C4-2B (cell line): ENCODE measurements around the gene FPR1.

ENCODE experiments used
- ZFX ChIP-seq: fragments of 450-650 bp; IDR thresholded peaks from 2 replicates; pipeline ENCODE4 v1.6.1; 2017
- TF ChIP-seq, protein P1 (sequence below): fragments of 450-650 bp; conservative IDR thresholded peaks from 2 replicates; pipeline ENCODE4 v1.5.1; 2017; ENCODE audit warnings: mild to moderate bottlenecking

DNA sequence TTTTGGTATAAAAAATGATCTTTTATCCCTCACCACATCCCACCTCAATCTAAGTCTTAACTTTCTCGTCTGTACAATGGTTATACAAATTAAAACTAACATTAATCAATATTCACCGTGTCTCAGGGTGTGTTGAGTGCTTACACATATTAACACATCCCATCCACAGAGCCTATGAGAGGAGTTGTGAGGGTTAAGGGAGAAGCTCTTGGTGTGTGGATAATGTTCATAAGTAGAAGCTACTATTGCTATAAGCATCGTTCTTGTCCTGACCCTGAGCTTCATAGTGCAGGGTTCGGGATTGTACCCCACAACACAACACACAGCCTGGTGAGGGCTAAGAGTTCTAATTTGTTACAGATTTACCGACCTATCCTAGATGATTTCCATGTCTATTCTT lies 45.8 kb upstream of the FPR1 start:
- TF ChIP-seq, protein P1, sequence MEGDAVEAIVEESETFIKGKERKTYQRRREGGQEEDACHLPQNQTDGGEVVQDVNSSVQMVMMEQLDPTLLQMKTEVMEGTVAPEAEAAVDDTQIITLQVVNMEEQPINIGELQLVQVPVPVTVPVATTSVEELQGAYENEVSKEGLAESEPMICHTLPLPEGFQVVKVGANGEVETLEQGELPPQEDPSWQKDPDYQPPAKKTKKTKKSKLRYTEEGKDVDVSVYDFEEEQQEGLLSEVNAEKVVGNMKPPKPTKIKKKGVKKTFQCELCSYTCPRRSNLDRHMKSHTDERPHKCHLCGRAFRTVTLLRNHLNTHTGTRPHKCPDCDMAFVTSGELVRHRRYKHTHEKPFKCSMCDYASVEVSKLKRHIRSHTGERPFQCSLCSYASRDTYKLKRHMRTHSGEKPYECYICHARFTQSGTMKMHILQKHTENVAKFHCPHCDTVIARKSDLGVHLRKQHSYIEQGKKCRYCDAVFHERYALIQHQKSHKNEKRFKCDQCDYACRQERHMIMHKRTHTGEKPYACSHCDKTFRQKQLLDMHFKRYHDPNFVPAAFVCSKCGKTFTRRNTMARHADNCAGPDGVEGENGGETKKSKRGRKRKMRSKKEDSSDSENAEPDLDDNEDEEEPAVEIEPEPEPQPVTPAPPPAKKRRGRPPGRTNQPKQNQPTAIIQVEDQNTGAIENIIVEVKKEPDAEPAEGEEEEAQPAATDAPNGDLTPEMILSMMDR, result no peak
- no peak for TF ChIP-seq ZFX
